ENCODE results near the gene MAK.

The MAK gene

GRCh38 chr6:10722820-10723566 lies 115.3 kb downstream of the MAK start, which contains the start of gene TMEM14C:
Gene TMEM14C (plus strand): TSS chr6:10723070. CDS start chr6:10724614, 1,544 bp downstream.
- peak; percentile 96 for DNase-seq (ENCODE audit: low spot score)

- DNase-seq (ENCODE audit: low spot score) = no peak
Measured at GRCh38 chr6:10722570-10722819, 115.8 kb downstream of the MAK start.

GRCh38 chr6:10721850-10722569 lies 116.3 kb downstream of the MAK start:
- DNase-seq (ENCODE audit: low spot score) = no peak

- peak; percentile 21 for DNase-seq (ENCODE audit: low spot score)
Measured at GRCh38 chr6:10720960-10721849, 117.1 kb downstream of the MAK start.

- DNase-seq (ENCODE audit: low spot score) = peak; percentile 4
Measured at GRCh38 chr6:10720265-10720959, 117.9 kb downstream of the MAK start.

GRCh38 chr6:10719964-10720264 lies 118.4 kb downstream of the MAK start:
- DNase-seq (ENCODE audit: low spot score) = no peak

- peak; percentile 25 for DNase-seq (ENCODE audit: low spot score)
Measured at GRCh38 chr6:10719296-10719963, 118.9 kb downstream of the MAK start.

- DNase-seq (ENCODE audit: low spot score) = no peak
Measured at GRCh38 chr6:10713962-10714361, 124.4 kb downstream of the MAK start.

All from SW480 (cell line).